Islet of Langerhans (tissue), 1 donor: Measurements from ENCODE around the gene U2SURP.
"Not testable (repeated sequence)": the region's sequence is repeated elsewhere in the genome, so short reads cannot be mapped to it uniquely, and the experiment has no call there.

Experiments
- FAIRE-seq: peaks from one replicate; lab custom pipeline; 2011; peaks lifted over from hg19 to GRCh38; lab: Jason Lieb, UNC

U2SURP gene

GRCh38 chr3:143071776-143072175 is 70.4 kb downstream of the U2SURP start:
- no peak for FAIRE-seq

GRCh38 chr3:143072298-143073020 is 71.1 kb downstream of the U2SURP start:
- not testable (repeated sequence) for FAIRE-seq

- FAIRE-seq = not testable (repeated sequence)
Measured at GRCh38 chr3:143073541-143073940, 72.2 kb downstream of the U2SURP start.

- not testable (repeated sequence) for FAIRE-seq
Measured at GRCh38 chr3:143073983-143074382, 72.6 kb downstream of the U2SURP start.

- no peak for FAIRE-seq
Measured at GRCh38 chr3:143078883-143079282, 77.5 kb downstream of the U2SURP start.

GRCh38 chr3:143080196-143080595 is 78.8 kb downstream of the U2SURP start:
- no peak for FAIRE-seq

- no peak for FAIRE-seq
Measured at GRCh38 chr3:143081365-143081764, 80.0 kb downstream of the U2SURP start.

GRCh38 chr3:143081844-143082778 is 80.7 kb downstream of the U2SURP start:
- no peak for FAIRE-seq

- no peak for FAIRE-seq
Measured at GRCh38 chr3:143083781-143084180, 82.4 kb downstream of the U2SURP start.

GRCh38 chr3:143084856-143085731 is 83.7 kb downstream of the U2SURP start:
- FAIRE-seq = no peak

- FAIRE-seq = no peak
Measured at GRCh38 chr3:143088835-143089234, 87.5 kb downstream of the U2SURP start.

- no peak for FAIRE-seq
Measured at GRCh38 chr3:143089965-143090364, 88.6 kb downstream of the U2SURP start.

GRCh38 chr3:143090486-143090885 is 89.1 kb downstream of the U2SURP start:
- no peak for FAIRE-seq

GRCh38 chr3:143090976-143091837 is 89.8 kb downstream of the U2SURP start:
- no peak for FAIRE-seq

- FAIRE-seq = no peak
Measured at GRCh38 chr3:143092191-143092590, 90.8 kb downstream of the U2SURP start.

GRCh38 chr3:143095813-143096212 is 94.4 kb downstream of the U2SURP start:
- no peak for FAIRE-seq

GRCh38 chr3:143098032-143098764 is 96.8 kb downstream of the U2SURP start:
- no peak for FAIRE-seq

GRCh38 chr3:143099210-143099609 is 97.8 kb downstream of the U2SURP start:
- no peak for FAIRE-seq

GRCh38 chr3:143099690-143100089 is 98.3 kb downstream of the U2SURP start:
- FAIRE-seq = no peak

- FAIRE-seq = no peak
Measured at GRCh38 chr3:143100451-143100850, 99.1 kb downstream of the U2SURP start.
